Upper lobe of right lung (tissue), 1 donor: ENCODE measurements around the gene ADI1. TPM values are rescaled to one million over a fixed set of nuclear protein-coding genes. Genes with fewer than 3 reads are reported as not detected.

Source experiments
- ATAC-seq: fragments of 200-7000 bp; cut with Tn5 transposase; one replicate; pipeline ENCODE4 v1.9.1; 2020; ENCODE audit warnings: mild to moderate bottlenecking, moderate library complexity
- DNase-seq: peaks from one replicate; pipeline ENCODE4 v3.0.0-alpha.2; 2020
- H3K27ac ChIP-seq: fragments of 200-600 bp; one replicate; pipeline ENCODE4 v1.8.0; 2022
- H3K27me3 ChIP-seq: fragments of 200-600 bp; one replicate; pipeline ENCODE4 v1.8.0; 2022; ENCODE audit warnings: mild to moderate bottlenecking
- H3K36me3 ChIP-seq: fragments of 200-600 bp; one replicate; pipeline ENCODE4 v1.8.0; 2022
- H3K4me1 ChIP-seq: fragments of 200-600 bp; one replicate; pipeline ENCODE4 v1.8.0; 2022
- H3K4me3 ChIP-seq: fragments of 200-600 bp; one replicate; pipeline ENCODE4 v1.8.0; 2022; ENCODE audit warnings: mild to moderate bottlenecking
- H3K9me3 ChIP-seq: fragments of 200-600 bp; one replicate; pipeline ENCODE4 v1.8.0; 2022
- intact Hi-C: fragments of 100-400 bp; cut with DNase I; formaldehyde crosslinking; loops from one replicate; pipeline ENCODE4 v1.11.0; 2022
- total RNA-seq: library from RNA; stranded (reverse); fragmentation: NEBNext Ultra II Directional; extraction: Animal tissue kit (Norgen Biotek cat#: 25700); gene quantifications from one replicate; pipeline ENCODE4 v1.2.1, GENCODE V29; 2021
- TF ChIP-seq, protein P1 (sequence below): fragments of 200-600 bp; IDR thresholded peaks from one replicate; pipeline ENCODE4 v1.8.0; 2022; ENCODE audit warnings: antibody characterized with exemption
- donor health status: DM: no; HTN: yes; CAD: no; lungs with severe emphysema.

Gene ADI1
- total RNA-seq, 1 donor from 2014 or later: 66.8 TPM

DNA sequence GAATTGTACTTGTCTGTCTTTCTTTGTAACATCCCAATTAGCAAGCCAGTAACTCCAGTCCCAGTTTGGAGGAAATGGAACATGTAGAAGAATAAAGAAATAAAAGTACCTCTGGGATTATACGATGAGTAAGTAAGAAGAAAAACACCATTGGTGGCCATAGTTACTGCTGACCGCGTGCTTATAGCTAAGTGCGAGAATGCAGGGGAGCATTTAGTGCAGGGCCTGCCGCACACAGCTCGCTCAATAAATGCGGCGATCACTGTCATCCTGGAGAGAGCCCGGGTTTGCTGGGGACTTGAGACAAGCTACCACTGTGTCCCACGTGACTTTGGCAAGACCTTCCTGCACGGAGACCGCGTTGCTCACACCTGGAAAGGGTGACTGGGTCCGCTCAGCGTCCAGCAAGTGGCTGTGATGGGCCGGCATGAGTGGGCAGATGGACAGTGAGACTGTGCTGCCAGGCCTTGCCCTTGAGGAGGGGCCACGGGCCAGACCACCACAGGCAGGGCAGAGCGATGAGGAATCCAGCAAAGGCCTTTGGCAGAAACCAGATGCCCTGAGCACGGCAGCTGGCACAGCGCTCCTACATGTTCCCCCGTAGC is 54.8 kb downstream of the ADI1 start:
- ATAC-seq: no peak
- H3K36me3 ChIP-seq: peaks cover 78% of the 10 kb centered on the region
- no peak for DNase-seq
- TF ChIP-seq, protein P1, sequence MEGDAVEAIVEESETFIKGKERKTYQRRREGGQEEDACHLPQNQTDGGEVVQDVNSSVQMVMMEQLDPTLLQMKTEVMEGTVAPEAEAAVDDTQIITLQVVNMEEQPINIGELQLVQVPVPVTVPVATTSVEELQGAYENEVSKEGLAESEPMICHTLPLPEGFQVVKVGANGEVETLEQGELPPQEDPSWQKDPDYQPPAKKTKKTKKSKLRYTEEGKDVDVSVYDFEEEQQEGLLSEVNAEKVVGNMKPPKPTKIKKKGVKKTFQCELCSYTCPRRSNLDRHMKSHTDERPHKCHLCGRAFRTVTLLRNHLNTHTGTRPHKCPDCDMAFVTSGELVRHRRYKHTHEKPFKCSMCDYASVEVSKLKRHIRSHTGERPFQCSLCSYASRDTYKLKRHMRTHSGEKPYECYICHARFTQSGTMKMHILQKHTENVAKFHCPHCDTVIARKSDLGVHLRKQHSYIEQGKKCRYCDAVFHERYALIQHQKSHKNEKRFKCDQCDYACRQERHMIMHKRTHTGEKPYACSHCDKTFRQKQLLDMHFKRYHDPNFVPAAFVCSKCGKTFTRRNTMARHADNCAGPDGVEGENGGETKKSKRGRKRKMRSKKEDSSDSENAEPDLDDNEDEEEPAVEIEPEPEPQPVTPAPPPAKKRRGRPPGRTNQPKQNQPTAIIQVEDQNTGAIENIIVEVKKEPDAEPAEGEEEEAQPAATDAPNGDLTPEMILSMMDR: no peak
- intact Hi-C loops: no loop called here
- no peak overlapping the region for H3K27ac ChIP-seq
- H3K27me3 ChIP-seq: no peaks in the 10 kb centered on the region
- no peak overlapping the region for H3K4me3 ChIP-seq
- peaks cover 6% of the 10 kb centered on the region for H3K4me1 ChIP-seq
- no peaks in the 10 kb centered on the region for H3K9me3 ChIP-seq

DNA sequence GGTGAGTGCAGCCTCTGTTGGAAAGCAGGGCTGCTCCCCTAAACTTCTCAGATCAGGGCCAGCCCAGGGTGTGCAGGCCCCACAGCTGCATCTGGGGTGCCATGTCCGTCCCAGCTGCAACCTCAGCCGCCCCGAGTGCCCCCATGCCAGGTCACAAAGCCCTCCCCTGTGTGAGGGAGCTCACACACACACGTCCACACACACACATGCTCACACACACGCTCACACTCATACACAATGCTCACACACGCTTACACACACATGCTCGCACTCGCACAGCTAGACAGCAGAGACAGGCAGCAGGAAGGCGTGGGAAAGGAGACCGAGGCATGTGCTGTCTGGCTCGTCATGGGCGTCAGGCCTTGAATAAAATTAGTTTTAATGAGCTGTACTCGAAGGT is 55.4 kb downstream of the ADI1 start:
- H3K27ac ChIP-seq: no peak overlapping the region
- H3K9me3 ChIP-seq: no peaks in the 10 kb centered on the region
- ATAC-seq (no peak), DNase-seq (no peak)
- H3K4me1 ChIP-seq: peaks cover 10% of the 10 kb centered on the region
- intact Hi-C loops: no loop called here
- TF ChIP-seq, protein P1: no peak
- H3K4me3 ChIP-seq: no peak overlapping the region
- H3K36me3 ChIP-seq: peaks cover 72% of the 10 kb centered on the region
- no peaks in the 10 kb centered on the region for H3K27me3 ChIP-seq

DNA sequence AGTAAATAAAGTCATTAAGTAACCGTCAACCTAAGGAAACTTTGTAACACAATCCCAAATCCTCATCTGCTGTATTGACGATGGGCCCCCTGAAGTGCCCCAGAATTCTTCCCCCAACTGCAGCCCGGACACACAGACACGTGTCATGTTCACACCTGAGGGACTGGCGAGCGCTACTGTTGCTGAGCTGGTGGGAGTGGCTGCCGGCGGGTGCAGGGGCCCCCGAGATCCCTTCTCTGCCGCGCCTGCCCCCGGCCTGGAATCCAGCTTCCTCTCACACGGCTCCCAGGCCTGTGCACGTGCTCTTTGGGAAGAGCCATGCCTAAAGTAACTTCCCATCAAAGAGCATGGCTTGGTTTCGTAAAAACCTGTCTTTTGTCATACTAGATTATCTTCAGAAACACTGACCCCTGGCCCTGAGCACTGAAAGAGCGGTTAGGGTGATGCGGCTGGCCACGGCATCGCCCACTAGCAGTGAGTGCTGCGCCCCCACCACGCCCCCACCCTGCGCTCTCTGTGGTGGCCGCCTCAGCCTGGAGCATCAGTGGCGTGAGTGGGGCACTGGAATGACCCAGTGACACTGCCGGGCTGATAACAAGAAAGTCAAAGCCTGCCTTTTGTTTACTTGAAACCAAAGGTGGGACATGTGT is 56.0 kb downstream of the ADI1 start:
- DNase-seq (no peak), ATAC-seq (no peak)
- Histone ChIP-seq H3K4me1 (peaks cover 10% of the 10 kb centered on the region), H3K9me3 (no peaks in the 10 kb centered on the region), H3K36me3 (peaks cover 70% of the 10 kb centered on the region), H3K4me3 (no peak overlapping the region), H3K27me3 (no peaks in the 10 kb centered on the region), H3K27ac (no peak overlapping the region)
- TF ChIP-seq, protein P1: no peak
- intact Hi-C loops: no loop called here

DNA sequence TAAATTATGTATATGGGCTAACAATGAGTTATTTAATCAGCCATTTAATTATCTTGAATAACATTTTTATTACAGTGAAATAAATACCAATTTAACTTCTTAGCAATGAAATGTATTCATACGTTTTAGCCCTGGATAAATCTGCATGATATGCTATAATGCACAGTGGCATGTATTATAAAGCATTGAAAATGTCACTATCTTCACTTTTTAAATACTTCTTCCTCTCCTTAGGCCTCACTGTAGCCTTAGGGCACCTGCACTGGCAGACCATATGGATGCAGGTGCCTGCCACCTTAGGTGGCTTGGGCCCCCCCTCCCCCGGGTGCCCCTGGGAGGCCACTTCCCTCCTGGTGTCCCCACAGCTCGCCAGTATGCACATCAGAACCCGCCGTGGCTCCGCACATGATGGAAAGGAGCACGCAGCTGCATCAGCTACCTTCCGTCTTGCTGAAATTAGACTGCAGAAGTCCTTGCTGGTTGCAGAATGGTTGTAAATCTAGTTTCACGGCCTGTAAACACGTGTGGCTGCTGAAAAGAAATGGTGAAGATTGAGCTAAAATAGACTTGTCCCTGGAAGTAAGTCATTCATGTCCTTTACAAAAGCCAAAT is 56.7 kb downstream of the ADI1 start:
- no peak for DNase-seq
- Histone ChIP-seq H3K9me3 (no peaks in the 10 kb centered on the region), H3K27ac (no peak overlapping the region), H3K4me1 (peaks cover 10% of the 10 kb centered on the region), H3K27me3 (no peaks in the 10 kb centered on the region), H3K4me3 (no peak overlapping the region), H3K36me3 (peaks cover 70% of the 10 kb centered on the region)
- no peak for ATAC-seq
- TF ChIP-seq, protein P1: peak; percentile 2
- intact Hi-C loops: no loop called here

DNA sequence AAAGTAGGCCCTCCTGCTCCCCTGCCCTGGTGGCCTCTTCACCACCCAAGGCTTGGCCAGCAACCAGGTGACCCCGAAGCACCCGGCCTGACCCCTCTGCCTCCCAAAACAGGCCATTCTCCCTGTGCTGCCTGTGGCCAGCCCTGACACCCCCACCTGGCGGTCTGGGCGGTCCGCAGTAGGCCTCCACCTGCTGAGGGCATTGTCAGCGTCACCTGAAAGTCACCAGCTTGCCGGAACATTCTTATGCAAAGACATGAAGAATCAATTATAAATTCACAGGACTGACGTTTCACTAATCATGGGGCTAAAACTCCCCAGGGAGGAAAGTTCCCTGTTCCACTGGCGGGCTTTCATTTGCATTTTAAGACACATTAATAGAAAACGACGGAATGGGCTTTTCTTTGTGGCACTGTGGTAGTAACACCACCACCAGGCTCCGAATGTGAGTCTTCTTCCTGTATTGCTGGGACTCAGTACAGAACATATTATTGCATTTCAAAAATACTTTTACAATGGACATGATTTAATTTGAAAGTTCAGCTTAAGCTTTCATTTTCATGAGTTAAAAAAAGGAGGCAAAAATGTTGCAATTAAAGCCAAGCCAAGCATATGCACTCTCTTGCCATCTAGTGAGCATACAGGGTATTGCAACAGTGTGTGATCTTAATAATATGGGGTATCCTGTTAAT is 57.4 kb downstream of the ADI1 start:
- Histone ChIP-seq H3K9me3 (no peaks in the 10 kb centered on the region), H3K27me3 (no peaks in the 10 kb centered on the region), H3K36me3 (peaks cover 65% of the 10 kb centered on the region), H3K4me1 (peaks cover 10% of the 10 kb centered on the region), H3K4me3 (no peak overlapping the region), H3K27ac (no peak overlapping the region)
- TF ChIP-seq, protein P1: peak; percentile 97
- intact Hi-C loops: no loop called here
- ATAC-seq: peak; percentile 38
- DNase-seq: no peak
